PC-9 (cell line): ENCODE measurements around the gene CREG1. TPM values are rescaled to one million over a fixed set of nuclear protein-coding genes. Genes with fewer than 3 reads are reported as not detected.

Experiments
- BruUV-seq: library from RNA; stranded (reverse); fragments of 400-500 nt; replicated peaks from 2 replicates; lab custom pipeline; 2021; lab: Mats Ljungman, UMichigan
- CTCF ChIA-PET: fragments of 300-600 bp; sonication (Branson Sonifier 250); formaldehyde crosslinking; loops from one replicate; lab custom pipeline; 2022; ENCODE audit warnings: antibody characterized with exemption; lab: Charles Lee
- POLR2A ChIA-PET: fragments of 300-600 bp; sonication (Branson Sonifier 250); formaldehyde crosslinking; loops from one replicate; lab custom pipeline; 2022; ENCODE audit warnings: antibody characterized with exemption; ENCODE audit not compliant: unreplicated experiment; lab: Charles Lee
- DNase-seq, 2 experiments: peaks; one replicate each; pipeline versions ENCODE4 v3.0.0 to v3.0.0-alpha.2; 2015 to 2022; ENCODE audit warnings: mixed read lengths in 1 of 2
- H2AFZ ChIP-seq: fragments of 200-600 bp; sonication (generic); 2 replicates; pipeline ENCODE4 v1.8.1; 2017; ENCODE audit warnings: antibody characterized with exemption
- H3F3A ChIP-seq: fragments of 200-600 bp; sonication (generic); 2 replicates; pipeline ENCODE4 v1.8.1; 2017; ENCODE audit warnings: antibody characterized with exemption, mild to moderate bottlenecking, low read depth; ENCODE audit not compliant: insufficient read depth
- H3K27ac ChIP-seq: fragments of 200-600 bp; sonication (generic); 2 replicates; pipeline ENCODE4 v1.6.1; 2016; ENCODE audit warnings: mixed run types
- H3K27me3 ChIP-seq: fragments of 200-600 bp; sonication (generic); 2 replicates; pipeline ENCODE4 v1.6.1; 2016; ENCODE audit warnings: low read depth, mixed run types; ENCODE audit not compliant: insufficient read depth
- H3K36me3 ChIP-seq: fragments of 200-600 bp; sonication (generic); 2 replicates; pipeline ENCODE4 v1.6.1; 2016; ENCODE audit warnings: low read depth, mixed run types
- H3K4me1 ChIP-seq: fragments of 200-600 bp; sonication (generic); replicated peaks from 2 replicates; pipeline ENCODE4 v1.6.1; 2016; ENCODE audit warnings: mixed run types; ENCODE audit not compliant: insufficient read depth
- H3K4me2 ChIP-seq: fragments of 200-600 bp; sonication (generic); 2 replicates; pipeline ENCODE4 v1.6.1; 2017; ENCODE audit warnings: mixed run types
- H3K4me3 ChIP-seq: fragments of 200-600 bp; sonication (generic); 2 replicates; pipeline ENCODE4 v1.6.1; 2016; ENCODE audit warnings: mixed run types
- H3K79me2 ChIP-seq: fragments of 200-600 bp; sonication (generic); 2 replicates; pipeline ENCODE4 v1.6.1; 2017; ENCODE audit warnings: low read depth, mixed run types
- H3K9me2 ChIP-seq: fragments of 200-600 bp; sonication (generic); 2 replicates; pipeline ENCODE4 v1.8.1; 2017; ENCODE audit warnings: mild to moderate bottlenecking; ENCODE audit not compliant: insufficient read depth
- H3K9me3 ChIP-seq: fragments of 200-600 bp; sonication (generic); 2 replicates; pipeline ENCODE4 v1.8.1; 2016; ENCODE audit warnings: low read depth; ENCODE audit not compliant: insufficient read depth
- H4K20me1 ChIP-seq: fragments of 200-600 bp; sonication (generic); 2 replicates; pipeline ENCODE4 v1.8.1; 2017; ENCODE audit not compliant: insufficient read depth
- CTCF ChIP-seq: fragments of 200-600 bp; sonication (generic); conservative IDR thresholded peaks from 2 replicates; pipeline ENCODE4 v1.6.1; 2017; ENCODE audit warnings: mixed run types, antibody characterized with exemption, mild to moderate bottlenecking, moderate library complexity
- EZH2 ChIP-seq: fragments of 200-600 bp; sonication (generic); IDR thresholded peaks from 2 replicates; pipeline ENCODE4 v1.8.0; 2017; ENCODE audit warnings: antibody characterized with exemption, low read depth
- intact Hi-C: fragments of 100-400 bp; cut with micrococcal nuclease; formaldehyde crosslinking; loops from one replicate; pipeline ENCODE4 v1.10.0; 2022; ENCODE audit not compliant: unreplicated experiment
- total RNA-seq: library from RNA; stranded (reverse); gene quantifications from 2 replicates; pipeline ENCODE4 v1.2.3, GENCODE V29; 2021

CREG1 gene
- total RNA-seq, 1 experiment from 2014 or later = 31.6 TPM

- H3K9me3 ChIP-seq = no peaks in the 10 kb centered on the region
- H4K20me1 ChIP-seq = no peaks in the 10 kb centered on the region
- intact Hi-C loops = no loop called here
- H3K4me1 ChIP-seq = peaks cover 9% of the 10 kb centered on the region
- H3F3A ChIP-seq = no peaks in the 10 kb centered on the region; the same call in 1 of the 2 replicates
- H3K36me3 ChIP-seq = no peaks in the 10 kb centered on the region
- H3K79me2 ChIP-seq = no peaks in the 10 kb centered on the region
- TF ChIP-seq EZH2 = no peak
- TF ChIP-seq CTCF = no peak
- POLR2A ChIA-PET = no interaction called here
- no peak overlapping the region for H2AFZ ChIP-seq
- H3K9me2 ChIP-seq = no peaks in the 10 kb centered on the region
- no peak overlapping the region for H3K4me2 ChIP-seq
- H3K27ac ChIP-seq = no peak overlapping the region
- no peak for DNase-seq
- no peaks in the 10 kb centered on the region for H3K27me3 ChIP-seq
- H3K4me3 ChIP-seq = no peak overlapping the region
- no TSS peak for BruUV-seq
- CTCF ChIA-PET = interaction anchor here (0.6 kb wide), 1 partner anchor 123 kb away, joined by 3 read pairs; no protein-coding TSS in a partner anchor
These were observed 10.2 kb downstream of the CREG1 start for GRCh38 chr1:167543199-167543990.

- Histone ChIP-seq H3K36me3 (no peaks in the 10 kb centered on the region), H4K20me1 (no peaks in the 10 kb centered on the region), H3K4me1 (peaks cover 9% of the 10 kb centered on the region), H3K9me2 (no peaks in the 10 kb centered on the region), H3K4me2 (no peak overlapping the region), H2AFZ (no peak overlapping the region), H3K4me3 (no peak overlapping the region), H3K79me2 (no peaks in the 10 kb centered on the region), H3K9me3 (no peaks in the 10 kb centered on the region), H3F3A (no peaks in the 10 kb centered on the region; the same call in 1 of the 2 replicates), H3K27me3 (no peaks in the 10 kb centered on the region), H3K27ac (no peak overlapping the region)
- TF ChIP-seq CTCF = no peak
- POLR2A ChIA-PET = no interaction called here
- intact Hi-C loops = no loop called here
- CTCF ChIA-PET = interaction anchor here (0.6 kb wide), 1 partner anchor 122 kb away, joined by 3 read pairs; no protein-coding TSS in a partner anchor
- no peak for DNase-seq
- no TSS peak for BruUV-seq
These were observed 11.2 kb downstream of the CREG1 start for GRCh38 chr1:167542109-167543032.

GRCh38 chr1:167541610-167542009 is 12.0 kb downstream of the CREG1 start:
- no peaks in the 10 kb centered on the region; the same call in 1 of the 2 replicates for H3F3A ChIP-seq
- BruUV-seq = no TSS peak
- H3K9me3 ChIP-seq = no peaks in the 10 kb centered on the region
- no peaks in the 10 kb centered on the region for H3K27me3 ChIP-seq
- peaks cover 9% of the 10 kb centered on the region for H3K4me1 ChIP-seq
- POLR2A ChIA-PET = no interaction called here
- TF ChIP-seq EZH2 (no peak), CTCF (no peak)
- H2AFZ ChIP-seq = no peak overlapping the region
- CTCF ChIA-PET = no interaction called here
- H3K9me2 ChIP-seq = no peaks in the 10 kb centered on the region
- no peak for DNase-seq
- intact Hi-C loops = no loop called here
- H3K36me3 ChIP-seq = no peaks in the 10 kb centered on the region
- no peaks in the 10 kb centered on the region for H3K79me2 ChIP-seq
- no peak overlapping the region for H3K4me3 ChIP-seq
- no peak overlapping the region for H3K27ac ChIP-seq
- no peak overlapping the region for H3K4me2 ChIP-seq
- no peaks in the 10 kb centered on the region for H4K20me1 ChIP-seq
